NCI-H1694 (cell line): ENCODE data around the gene ARHGEF33.

Source experiments
- DNase-seq: peaks from one replicate; lab custom pipeline; 2025; lab: John Stamatoyannopoulos, UW

ARHGEF33 gene

DNA sequence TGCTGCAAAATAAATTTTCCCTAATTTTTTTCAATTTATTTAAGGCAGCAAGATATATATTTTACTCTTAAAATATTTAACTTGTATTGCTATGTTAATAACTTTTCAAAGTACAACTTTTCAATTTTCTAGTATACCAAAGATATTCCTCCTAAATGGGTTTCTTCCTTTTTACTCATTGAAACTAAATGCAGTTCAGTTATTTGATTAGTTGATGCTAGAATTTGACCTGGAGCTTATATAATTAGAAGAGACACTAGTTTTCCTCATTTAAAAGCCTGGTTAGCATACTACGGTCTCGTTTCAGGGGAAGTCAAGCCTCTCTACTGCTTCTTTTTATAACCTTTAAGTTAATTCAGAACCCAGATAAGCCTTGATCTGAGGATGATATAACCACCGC is at the start of gene ARHGEF33:
TSS of gene ARHGEF33 (plus strand) at position 301 of the 400 bp plus-strand sequence. CDS start 29,573 bp downstream, outside the sequence.
- DNase-seq, result no peak

DNA sequence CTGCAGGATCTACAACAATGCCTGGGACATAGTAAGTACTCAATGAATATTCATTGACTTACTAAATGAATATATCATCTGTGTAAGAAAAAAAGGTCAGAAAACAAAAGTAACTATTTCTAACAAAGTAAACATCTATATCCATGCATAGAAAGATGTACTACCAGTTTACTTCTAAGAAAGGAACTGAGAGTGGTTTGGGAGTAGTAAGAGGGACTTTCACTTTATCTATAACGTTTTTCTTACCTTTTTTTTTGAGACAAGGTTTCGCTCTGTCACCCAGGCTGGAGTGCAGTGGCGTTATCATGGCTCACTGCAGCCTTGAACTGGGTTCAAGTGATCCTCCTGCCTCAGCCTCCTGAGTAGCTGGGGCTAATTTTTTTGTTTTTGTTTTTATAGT is 39.6 kb upstream of the ARHGEF33 start:
- no peak for DNase-seq

DNA sequence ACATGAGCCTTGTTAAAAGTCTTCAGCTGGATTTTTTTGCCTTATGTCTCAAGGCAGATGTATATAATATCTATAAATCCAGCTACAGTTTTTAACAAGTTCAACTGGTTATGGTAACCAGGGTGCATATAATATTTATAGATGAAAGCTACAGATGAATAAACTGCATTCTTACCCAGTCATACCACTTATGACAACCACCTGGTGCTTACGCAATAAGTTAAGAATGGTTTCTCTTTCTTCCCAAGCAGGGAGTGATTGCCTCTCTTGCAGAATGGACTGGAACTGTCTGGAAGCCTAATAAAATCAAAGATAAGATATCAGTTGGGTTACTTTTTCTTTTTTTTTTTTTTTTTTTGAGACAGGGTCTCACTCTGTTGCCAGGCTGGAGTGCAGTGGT is 33.5 kb upstream of the ARHGEF33 start:
- no peak for DNase-seq

DNA sequence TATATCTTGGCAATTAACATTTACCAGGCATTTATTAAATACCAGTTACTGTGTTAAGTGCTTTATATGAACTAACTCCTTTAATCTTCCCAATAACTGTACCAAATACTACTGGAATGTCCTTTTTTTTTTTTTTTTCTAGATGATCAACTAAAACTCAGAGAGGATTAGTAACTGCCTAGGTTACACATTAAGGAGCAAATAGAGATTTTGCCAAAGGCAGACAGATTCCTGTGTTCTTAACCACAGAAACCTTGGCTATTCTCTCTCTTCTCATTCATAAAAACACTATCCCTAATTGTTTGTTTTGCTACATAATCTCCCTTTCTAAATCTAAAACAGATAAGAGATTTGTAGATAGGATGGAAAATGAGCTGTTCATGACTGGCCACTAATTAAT is 27.2 kb upstream of the ARHGEF33 start:
- no peak for DNase-seq

DNA sequence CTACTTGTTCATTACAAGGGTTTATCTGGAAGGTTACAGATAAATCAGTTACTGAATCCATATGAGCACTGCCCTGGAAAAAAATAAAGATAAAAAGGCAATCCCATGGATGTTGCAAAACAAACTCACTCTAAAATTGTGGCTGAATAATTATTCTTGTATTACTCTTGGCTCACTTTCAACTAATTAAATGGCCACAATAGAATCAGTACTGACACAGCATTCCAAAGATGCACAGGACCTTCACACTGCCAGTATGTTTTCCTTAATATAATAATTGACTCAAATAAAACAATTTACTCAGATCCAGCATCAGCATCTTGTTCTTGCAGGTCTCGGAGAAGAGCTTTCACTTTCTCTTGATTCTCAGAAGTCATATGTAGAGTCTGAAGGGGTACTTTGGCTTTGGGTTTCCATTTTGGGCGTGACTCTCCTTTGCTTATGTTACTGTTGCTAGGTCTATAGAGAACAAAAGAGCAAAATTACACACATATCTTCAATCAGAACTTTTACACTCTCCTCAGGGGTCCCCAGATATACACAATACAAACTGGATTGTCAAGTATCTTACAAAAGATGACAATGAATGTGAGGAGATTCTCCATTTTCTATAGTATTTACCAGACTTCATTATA is 26.5 kb upstream of the ARHGEF33 start:
- no peak for DNase-seq

DNA sequence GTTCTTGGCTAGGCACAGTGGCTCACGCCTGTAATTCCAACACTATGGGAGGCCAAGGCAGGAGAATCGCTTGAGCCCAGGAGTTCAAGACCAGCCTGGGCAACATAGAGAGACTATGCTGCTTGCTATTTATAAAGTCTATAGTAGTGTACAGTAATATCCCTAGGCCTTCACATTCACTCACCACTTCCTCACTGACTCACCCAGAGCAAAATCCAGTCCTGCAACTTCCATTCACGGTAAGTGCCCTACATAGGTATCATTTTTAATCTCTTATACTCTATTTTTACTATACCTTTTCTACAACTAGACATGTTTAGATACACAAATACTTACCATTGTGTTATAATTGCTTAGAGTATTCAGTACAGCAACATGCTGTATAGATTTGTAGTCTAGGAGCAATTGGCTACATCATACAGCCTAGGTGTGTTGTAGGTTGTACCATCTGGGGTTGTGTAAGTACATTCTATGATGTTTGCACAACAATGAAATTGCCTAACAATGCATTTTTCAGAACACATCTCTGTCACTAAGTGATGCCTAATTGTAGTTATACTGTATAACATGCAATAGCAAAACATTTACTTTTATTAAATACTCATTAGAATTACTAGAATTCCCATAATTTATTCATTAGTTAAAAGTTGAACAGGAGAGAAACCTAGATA is 22.8 kb upstream of the ARHGEF33 start:
- no peak for DNase-seq

DNA sequence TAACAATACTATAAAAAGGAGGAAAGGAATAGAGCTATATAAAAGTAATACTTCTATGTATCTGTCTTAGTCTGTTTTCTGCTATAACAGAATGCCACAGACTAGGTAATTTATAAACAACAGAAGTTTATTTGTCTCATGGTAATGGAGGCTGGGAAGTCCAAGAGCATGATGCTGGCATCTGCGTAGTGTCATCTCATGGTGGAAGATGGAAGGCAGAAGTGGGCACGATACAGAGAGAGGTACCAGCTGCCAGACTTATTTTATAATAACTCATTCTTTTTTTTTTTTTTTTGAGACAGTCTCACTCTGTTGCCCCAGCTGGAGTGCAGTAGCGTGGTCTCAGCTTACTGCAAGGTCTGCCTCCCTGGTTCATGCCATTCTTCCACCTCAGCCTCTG is 18.2 kb upstream of the ARHGEF33 start:
- DNase-seq, result no peak

DNA sequence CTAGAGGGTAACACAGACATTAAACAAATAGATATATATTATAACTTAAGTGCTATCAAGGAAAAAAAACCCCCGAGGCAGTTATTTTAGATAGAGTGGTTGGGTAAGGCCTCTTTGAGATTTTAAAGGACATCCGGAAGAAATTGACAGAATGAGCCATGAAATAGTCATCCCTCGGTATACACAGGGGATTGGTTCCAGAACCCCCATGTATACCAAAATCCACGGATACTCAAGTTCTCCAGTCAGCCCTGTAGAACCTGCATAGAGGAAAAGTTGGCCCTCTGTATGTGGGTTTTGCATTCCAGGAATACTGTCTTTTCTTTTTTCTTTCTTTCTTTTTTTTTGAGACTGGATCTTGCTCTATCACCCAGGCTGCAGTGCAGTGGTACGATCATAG is 15.9 kb upstream of the ARHGEF33 start:
- no peak for DNase-seq

DNA sequence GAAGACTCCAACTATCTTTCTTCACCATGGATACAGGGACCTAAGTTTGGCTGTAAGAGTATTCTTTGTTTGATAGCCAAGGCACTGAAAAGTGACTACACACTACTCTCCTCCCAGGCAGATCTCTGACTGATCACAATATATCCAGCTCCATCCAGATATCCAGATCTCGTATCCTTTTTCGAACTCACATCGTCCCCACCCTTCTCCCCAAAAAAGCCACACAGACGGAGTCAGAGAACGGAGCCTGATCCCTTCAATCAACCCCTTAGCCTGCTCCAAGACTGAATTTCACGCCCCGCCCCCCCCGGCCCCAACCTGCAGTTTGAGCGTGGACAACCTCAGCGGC is 14.5 kb upstream of the ARHGEF33 start:
- DNase-seq, result no peak

DNA sequence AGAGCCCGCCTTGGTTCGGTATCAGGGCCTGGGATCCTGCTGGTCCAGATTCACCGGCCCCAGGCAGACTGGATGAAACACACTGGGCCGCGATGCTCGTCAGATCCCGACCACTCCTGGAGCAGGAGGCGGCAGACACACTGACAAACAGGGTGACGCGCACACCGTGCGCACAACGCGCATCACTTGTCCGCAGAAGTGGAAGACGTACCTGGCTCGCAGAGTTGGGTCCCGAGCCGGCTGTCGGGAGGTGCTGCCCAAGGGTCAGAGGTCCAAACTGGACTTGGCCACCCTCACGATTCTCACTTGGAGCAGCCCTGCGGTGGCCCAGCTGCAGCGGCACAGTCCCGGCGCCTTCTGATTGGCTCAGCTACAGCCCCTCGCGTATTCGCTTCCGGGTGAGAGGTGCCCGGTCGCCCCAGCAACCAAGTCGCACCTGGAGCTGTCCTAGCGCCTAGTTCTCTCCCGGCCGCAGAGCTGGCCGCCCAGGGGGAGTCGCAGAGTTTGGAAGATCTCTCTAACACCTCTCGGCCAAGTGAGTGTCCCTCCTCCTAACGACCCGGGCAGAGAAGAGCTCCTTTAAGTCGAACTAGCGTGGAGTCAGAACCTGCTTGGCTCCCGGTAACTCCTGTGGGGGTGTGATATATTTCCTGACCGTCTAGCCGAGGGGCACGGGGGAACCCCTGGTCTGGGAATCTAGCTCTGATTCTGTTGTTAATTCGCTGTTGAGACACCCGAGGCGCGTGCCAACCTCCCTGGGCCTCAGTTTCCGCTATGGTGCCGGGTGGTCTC is 13.9 kb upstream of the ARHGEF33 start, which contains the start of the genes DHX57 and MORN2:
TSS of gene DHX57 (minus strand) at position 359 of the 792 bp plus-strand sequence. CDS start 7,529 bp downstream, outside the sequence.
TSS of gene MORN2 (plus strand) at position 401 of the 792 bp plus-strand sequence.
- DNase-seq, result peak; percentile 32

DNA sequence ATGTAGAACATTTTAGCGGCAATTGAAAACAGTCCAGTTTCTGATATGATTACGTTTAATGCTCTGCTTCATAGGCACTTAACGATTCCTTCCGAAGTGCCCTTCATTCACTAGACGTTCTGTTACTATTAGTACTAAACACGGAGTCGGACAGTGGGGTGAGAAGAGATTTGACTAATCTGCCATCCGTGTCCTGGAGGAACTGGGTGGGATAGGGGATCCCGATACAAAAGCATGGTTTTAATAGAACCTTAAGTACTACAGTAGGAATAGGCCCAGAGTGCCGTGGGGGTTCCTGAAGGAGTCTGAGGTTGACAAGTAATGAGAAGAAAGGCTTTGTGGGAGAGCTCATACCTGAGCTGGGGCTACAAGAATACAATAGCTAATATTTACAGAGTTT is 13.3 kb upstream of the ARHGEF33 start:
- DNase-seq, result no peak

DNA sequence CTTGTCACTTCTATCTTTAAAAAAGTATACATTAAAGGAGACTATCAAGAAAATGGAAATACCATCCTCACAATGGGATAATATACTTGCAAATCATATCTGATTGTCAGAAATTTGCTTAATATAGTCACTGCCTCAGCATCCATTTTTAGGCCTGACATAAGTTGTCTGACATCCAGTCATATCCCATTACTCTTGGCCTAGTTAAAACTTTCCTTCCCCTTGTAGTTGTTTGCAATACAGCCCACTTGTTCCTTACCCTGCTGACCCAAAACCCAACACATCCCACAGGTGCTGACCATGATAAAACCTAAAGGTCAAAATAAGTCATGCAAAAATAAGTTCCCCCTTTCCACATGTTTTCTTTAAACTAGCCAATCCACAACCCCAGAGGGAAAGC is 3.6 kb upstream of the ARHGEF33 start:
- no peak for DNase-seq

DNA sequence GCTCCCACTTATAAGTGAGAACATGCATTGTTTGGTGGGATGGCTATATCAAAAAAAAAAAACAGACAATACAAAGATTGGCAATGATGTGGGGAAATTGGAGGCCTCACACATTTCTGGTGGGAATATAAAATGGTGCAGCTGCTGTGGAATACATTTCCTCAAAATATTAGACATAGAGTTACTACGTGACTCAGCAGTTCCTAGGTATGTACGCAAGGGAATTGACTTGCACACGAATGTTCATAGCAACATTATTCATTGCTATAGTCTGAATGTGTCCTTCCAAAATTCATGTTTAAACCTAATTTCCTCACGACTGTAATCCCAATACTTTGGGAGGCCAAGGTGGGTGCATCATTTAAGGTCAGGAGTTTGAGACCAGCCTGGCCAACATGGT is 2.3 kb upstream of the ARHGEF33 start:
- DNase-seq, result no peak

DNA sequence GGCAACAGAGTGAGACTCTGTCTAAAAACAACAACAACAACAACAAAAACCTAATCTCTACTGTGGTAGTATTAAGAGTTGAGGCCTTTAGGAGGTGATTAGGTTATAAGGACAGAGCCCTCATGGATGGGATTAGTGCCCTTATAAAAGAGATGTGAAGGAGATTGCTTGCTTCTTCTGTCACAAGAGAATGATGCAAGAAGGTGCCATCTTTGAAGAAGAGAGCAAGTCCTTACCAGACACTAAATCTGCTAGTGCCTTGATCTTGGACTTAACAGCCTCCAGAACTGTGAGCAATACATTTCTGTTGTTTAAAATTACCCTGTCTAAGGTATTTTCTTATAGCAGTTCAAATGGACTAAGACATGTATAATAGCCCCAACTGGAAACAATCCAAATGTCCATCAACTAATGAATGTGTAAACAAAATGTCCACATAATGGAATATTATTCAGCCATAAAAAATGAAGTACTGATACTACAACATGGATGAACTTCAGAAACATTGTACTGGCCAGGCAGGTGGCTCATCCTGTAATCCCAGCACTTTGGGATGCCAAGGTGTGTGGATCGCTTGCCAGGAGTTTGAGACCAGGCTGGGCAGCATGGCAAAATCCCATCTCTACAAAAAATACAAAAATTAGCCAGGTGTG is 1.6 kb upstream of the ARHGEF33 start:
- DNase-seq, result no peak

DNA sequence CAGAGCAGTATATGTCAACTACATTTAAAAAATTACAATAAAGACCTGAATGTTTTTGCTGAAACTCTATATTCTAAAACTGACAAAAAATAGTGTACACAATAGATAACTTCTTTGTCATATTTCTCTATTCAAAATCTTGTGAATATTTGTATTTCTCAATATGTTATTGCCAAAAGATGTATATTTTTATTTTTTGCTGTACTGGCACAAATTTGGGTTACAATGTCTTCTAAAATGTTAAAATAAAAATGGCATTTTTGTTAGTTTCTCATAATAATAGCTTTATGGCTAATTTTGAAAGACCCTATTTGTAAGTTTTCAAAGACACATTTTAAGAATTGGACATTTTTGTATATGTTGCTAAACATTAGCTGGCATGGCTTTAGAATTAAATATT is 630 bp upstream of the ARHGEF33 start:
- DNase-seq, result no peak

DNA sequence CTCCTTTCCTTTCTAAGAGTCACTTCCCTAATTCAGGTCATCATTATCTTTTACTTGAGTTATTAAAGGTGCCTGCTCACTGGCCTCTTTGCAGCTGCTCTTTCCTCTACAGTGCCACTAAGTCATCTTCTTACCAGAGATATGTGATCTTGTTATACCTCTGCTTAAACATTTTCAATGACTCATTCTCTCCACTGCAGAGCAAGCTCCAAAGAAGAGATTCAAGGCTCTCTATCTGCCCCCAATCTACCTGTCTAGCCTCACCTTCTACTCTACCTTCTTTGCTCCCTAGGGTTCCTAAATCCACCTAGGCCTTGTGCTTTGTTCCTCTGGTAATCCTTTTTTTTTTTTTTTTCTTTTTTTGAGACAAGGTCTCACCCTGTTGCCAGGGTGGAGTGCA is 3.1 kb downstream of the ARHGEF33 start:
- DNase-seq, result no peak

DNA sequence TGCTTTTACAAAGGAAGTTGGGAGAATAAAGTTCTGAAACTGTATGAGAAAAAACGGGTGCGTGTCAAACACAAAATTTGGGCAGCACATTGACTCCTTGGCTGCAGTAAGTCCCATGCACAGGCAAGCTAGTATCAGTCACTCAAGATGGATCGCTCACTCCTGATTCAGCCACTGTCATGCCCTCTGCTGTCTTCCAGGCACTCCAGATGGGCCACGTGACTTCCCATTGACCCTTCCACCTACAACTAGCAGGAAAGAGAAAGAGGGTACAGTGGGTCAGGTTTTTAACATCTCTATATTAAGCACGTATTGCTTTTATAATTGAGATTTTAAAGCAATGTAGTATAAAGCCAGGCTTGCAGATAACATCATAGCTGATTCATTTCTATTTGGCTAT is 8.6 kb downstream of the ARHGEF33 start:
- DNase-seq, result no peak

DNA sequence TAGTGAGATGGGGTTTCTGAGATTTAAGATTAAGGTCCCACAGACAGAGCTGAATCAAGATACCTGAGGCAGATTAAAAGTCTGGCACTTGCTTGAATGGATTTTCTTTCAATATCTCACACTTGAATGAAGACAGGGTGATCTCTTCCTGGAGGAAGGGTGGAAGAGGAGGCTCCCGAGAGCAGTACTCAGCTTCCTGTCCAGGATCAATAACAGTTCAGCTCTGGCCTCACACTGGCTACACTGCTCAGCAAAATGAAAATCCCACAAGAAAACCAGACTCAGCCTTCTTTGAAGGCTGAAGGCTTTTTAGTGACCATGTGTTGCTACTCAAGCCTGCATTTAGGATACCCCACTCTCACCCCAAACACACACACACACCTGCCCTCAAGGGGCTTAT is 11.1 kb downstream of the ARHGEF33 start:
- no peak for DNase-seq

DNA sequence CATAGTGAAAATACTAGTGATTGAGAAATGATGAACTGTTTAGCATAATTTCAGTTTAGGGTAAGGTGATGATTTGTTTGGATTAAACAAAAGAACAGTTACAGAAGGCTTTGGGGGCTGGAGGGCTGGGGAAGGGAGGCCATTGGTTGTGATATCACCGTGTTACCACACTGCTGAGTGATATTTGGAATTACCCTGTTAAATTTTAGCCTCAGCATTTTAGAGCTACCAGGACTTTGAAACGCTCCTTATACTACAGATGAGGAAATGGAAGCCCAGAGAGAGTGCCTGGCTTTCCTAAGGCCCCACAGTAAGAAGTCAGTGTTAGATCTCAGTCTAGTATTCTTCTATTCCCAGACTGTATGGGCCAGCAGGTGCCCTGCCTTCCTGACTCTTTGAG is 15.6 kb downstream of the ARHGEF33 start:
- no peak for DNase-seq

DNA sequence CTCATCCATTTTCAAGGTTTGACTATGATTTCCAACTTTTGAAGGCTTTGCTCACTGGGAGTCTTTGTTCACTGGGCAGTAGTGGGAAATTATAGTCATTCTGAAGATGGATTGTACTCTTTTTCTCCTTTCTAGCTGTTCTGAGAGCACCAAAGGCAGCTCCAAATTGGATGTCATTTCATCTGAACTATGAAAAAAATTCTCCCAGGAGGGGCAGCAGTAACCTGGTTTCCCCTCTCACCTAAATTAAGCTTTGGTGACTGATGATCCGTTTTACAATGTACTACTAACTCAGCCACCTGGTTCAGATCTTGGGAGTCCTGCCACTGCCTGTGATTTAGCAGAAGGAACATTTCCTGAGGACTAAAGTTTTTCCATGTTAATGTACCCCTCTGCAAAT is 17.6 kb downstream of the ARHGEF33 start:
- no peak for DNase-seq

DNA sequence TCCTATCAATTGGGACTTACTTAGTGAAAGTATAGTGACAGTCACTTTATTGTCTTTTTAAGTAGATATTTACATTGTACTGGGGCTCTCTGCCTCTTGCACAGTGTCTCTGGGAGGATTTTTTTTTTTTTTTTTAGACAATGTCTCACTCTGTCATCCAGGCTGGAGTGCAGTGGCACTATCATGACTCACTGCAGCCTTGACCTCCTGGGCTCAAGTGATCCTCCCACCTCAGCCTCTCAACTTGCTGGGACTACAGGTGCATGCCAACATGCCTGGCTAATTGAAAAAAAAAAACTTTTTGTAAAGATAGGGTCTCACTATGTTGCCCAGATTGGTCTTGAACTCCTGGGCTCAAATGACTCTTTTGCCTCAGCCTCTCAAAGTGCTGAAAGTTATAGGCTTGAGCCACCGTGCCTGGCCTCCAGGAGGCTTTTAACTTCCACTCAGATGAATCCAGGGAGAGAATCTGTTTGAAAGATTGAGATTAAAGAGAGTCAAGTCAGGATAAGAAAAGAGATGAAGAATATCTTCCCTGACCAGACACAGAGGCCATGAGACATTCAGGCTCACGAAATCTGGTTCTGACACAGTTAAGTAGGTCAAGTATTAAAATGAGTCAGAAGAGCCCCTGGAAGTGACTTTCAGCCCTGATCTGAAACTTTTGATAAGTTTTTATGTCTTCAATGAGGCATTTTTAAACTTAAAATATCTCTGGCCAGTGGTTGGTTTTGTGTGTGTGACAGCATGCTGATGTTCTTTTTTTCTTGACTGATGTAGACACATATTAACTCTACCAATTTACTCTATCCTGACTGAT is 18.3 kb downstream of the ARHGEF33 start:
- DNase-seq, result no peak

DNA sequence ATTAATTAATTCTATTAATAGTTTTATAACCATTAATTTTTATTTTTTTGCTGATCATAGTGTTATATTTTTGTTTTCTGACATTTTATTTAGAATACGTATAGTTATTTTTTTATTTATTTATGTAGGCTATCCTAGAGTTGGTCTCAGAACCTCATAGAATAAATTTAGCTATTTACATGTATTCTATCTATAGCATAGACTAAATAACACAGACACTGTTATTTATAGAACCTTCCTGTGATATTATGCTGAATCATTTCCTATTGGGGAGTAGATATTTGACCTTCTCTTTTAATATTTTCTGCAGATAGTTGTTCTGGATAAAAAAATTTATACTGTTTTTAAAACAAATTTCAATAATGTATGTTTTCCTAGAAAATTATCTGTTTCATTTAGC is 20.2 kb downstream of the ARHGEF33 start:
- DNase-seq, result no peak
